Activated naive CD4-positive, alpha-beta T cell (primary cell): Measurements from ENCODE around the gene TOP2B.

Experiments
- DNase-seq, 4 experiments: peaks; one replicate each; lab custom pipeline; 2025; lab: John Stamatoyannopoulos, UW

The TOP2B gene

DNA sequence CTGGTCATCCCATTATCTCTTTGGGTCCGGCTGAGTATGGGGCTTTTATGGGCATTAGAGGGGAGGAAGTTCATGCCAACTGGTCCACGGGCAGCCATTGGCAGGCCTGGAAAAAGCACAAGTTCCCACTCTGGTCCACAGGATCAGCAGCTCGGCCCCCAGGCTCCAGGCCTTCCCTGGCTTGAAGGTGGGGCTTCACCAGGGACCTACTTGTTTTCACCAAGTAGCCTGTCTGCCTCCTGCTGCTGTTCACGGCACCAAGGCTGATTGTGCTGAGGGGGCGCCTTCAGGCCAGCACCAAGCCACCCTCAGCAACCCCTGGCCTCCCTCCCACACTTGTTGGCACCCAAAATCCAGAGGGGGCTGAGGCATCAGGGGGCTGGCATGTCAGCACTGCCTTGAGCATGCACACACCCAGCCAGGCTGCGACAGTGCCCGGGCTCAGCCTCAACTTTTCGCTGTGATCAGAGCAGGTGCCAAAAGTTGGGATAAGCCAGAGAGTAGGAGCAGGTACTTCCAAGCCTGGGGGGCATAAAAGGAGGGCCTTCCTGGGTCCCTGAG, 9.1 kb upstream of the TOP2B start:
- DNase-seq: no peak

DNA sequence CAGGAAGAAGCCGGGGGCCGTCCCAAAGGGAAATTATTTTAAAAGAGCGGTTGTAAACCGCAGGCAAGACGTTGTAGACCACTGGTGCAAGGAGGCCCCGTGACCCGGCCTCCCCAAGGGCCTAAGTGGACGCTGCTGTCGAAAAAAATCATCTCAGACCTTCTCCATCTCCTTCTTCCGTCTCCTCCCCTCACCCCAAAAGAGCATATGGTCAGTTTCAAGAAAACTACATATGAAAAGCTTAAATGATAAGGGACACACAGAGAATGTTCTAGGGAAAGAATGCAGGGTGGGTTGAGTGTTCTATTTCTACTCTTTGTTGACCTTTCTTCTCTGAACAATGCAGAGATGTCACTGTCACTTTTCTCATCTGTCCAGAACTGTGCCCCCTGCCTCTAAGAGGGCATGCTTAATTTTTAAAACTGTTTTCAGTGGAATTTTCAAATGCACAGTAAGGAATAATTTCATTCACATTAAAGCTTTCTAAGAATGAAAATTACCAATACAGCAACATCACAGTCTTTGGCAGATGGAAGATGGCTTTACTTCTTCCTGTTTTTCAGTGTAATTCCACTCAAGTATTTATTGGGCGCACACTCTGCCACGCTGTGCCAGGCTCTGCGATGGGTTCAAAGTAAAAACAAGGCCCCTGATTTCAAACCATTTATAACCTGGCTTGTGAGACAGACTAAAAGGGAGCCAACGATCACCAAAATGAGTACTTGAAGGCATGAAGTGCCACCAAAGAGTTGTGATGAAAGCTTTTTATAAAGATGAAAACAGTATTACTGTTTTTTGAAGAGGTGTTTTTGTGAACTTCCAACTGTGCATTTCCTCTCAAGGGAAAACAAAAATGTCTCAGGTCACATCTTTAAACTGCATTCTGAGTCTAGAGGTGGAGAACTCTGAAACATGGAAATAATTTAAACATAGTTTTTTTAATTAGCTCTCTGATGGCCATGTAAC, 891 bp upstream of the TOP2B start:
- DNase-seq: no peak

DNA sequence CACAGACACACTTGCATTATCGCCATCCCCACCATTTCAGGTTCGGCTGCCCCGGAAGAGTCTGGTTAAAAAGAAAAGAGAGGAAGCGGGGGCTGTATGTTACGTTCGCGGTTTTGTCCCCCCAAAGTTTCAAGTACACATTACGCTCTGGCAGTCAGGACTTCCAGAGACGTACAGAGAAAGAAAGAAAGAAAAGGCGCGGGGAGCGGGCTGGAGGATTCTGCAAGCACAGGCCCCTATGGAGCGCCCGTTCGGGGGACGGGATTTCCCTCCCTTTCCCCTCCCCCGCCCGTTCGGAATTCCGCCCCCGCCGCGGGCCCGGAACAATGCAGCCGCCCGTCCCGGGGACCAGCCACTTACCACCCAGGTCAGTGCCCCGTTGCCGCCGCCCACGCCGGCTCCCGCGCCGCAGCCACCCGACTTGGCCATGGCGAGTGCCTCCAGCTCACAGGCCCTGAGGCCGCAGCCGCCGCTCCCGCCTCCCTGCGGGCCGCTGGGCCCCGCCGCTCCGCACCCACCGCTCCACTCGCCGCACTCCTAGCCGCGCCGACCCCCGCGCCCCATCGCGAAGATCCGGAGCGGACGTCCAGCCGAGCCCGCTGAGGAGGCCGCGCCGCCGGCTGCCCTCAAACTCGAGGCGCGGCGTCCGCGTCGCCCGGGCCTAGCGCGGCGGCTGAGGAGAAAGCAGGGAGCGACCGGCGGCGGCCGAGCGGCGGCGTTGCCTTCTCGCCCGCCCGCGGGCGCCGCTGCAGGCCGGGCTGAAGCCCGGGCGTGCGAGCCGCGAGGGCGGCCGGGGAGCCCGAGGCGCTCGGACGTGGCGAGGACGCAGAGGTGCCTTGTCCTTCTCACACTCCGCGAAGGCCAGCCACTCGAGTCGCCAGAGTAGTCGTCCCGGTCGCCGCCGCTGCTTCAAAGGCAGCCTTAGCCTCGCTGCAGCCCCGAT, 567 bp downstream of the TOP2B start:
- peak; percentile 34 to 53 (median 47) for DNase-seq

DNA sequence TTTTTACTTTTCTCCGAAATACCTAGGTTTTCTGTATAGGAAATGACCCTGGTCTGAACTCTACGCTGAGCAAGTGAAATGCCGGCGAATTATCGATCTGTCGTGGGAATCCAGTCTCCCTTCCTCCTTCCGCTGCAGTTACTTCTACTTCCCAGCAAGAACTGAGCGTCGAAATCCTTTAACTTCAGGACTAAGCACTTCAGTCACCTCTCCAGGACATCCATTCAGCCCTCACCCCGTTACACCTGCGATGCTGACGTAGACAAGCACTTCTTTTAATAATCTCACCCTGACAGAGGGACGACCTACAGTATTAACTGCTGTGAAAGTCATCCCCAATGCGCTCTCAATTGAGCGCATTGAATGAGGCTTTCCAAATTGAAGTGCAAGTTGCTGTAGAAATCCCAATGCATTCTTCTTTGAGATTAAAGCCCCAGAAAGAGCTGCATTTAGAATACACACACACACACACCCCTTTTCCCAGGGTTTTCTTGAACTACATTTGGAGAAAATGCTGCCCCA, 1.3 kb downstream of the TOP2B start:
- DNase-seq: no peak

DNA sequence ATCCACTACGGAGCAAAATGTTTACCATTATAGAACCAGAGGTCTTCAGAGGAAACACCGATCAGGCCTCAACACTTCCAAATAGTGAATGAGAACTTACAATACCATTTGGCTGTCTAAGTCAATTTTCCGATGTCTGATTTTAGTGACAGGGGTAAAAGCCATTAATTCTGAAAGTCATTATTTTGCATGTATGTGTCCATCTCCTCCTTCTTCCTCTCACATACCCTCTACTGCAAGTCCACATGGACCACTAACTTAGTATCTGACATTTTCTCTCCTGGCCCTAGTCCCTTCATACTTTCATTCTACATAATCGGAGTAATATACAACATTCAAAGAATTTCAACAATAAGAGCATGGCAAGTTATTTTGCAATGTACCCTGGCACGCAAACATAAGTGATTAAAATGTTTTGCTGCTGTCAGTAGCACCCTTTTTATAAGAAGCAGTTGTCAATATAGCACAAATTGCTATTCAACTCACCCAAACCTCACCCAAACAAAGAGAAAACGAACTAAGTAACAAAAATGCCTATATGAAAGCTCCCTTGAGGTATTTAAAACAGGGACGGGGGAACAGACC, 1.9 kb downstream of the TOP2B start:
- DNase-seq: no peak

DNA sequence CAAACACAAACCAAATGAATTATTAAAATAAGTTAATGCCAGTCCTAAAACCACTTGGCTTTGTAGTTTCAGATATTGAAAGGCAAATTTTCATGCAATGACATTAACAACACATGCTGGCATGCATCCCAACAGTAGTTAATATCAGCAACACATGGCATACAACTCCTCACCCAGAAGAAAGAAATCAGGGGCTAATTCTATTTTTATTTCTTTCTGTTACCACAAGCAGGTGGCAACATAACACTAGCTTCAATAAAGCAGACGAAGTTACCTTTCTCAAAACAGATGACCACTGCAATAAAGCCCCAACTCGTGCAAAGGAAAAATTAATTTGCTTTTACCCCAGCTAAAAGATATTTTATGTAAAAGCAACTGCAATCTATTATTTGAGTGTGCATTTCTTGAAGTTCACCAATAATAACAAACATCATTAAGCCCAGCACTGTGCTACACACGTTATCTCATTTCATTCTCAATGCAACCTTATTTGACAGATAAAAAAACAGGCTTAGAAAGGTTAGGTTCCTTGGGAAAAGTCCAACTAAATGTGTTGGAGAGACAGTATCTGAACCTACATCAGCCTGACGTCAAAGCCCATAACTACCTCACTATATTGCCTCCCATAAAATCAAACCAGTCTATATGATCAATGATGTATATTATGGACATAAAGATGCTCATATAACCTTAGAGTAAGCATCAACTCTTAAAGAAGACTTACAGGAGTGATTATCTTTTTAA, 2.8 kb downstream of the TOP2B start:
- no peak for DNase-seq

DNA sequence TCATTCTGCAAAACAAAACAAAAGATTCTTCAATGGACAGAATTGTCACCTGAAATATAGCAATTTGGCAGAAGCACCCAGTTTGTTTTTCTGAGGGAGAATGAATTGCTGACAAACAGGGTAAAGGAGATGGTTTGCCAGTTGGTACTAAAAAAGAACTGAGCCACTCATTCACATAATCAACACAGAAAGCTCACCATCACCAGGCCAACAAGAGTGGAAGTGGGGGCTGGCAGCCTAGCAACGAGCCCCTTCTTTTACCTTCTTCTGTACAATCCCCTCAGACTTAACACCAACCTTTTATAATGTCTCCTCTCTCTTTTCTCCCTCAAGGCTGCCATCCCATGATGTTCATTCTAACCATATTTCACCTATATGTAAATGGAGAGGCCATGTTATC, 5.9 kb downstream of the TOP2B start:
- DNase-seq: no peak

DNA sequence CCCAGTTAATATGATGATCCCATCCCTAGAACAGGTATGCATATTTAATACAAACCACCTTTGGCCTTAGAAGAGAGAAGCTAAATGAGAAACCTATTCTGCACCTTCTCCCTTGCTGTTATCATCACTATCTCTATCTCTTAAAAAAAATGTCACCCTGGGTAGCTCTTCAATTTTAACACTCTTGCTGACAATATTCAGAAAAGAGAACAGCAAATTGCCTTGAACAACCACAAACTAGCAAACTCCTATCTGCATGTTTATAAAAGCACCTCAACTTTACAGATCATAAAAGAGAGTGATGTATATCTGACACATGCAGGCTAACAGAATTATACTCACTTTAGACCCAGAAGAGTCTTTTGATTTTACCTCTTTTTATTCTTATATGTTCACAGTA, 7.4 kb downstream of the TOP2B start:
- no peak for DNase-seq

DNA sequence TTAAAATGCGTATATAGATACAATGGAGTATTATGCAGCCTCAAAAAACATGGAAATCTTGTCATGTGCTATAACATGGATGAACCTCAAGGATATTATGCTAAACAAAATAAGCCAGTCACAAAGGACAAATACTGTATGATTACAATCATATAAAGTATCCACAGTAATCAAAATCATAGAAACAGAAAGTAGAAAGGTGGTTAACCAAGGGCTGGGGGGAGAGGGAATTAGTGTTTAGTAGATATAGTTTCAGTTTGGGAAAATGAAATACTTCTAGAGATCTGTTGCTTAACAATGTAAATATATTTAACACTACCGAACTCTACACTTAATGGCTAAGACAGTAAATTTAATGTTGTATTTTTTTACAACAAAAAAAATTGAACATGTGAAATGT, 9.0 kb downstream of the TOP2B start:
- no peak for DNase-seq

DNA sequence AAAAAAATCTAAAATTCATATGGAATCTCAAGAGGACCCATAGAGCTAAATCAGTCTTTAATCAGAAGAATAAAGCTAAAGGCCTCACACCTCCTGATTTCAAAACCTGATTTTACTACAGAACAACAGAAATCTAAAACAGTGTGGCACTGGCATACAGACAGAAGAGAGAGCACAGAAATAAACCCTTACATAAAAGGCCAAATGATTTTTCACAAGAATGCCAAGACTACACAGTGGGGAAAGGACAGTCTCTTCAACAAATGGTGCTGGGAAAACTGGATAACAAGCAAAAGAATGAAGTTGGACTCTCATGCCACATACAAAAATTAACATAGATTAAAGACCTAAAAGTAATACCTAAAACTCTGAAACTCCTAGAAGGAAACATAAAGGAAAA, 10.1 kb downstream of the TOP2B start:
- DNase-seq: no peak

DNA sequence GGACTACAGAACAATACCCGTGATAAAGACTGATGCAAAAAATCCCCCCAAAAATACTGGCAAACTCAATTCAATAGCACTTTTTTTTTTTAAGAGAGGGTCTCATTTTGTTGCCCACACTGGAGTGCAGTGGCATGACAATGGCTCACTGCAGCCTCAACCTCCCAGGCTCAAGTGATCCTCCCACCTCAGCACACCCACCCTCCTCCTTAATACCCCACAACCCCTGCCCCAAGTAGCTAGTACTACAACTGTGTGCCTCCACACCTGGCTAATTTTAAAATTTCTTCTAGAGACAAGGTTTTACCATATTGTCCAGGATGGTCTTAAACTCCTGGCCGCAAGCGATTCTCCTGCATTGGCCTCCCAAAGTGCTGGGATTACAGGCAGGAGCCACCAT, 11.4 kb downstream of the TOP2B start:
- DNase-seq: no peak

DNA sequence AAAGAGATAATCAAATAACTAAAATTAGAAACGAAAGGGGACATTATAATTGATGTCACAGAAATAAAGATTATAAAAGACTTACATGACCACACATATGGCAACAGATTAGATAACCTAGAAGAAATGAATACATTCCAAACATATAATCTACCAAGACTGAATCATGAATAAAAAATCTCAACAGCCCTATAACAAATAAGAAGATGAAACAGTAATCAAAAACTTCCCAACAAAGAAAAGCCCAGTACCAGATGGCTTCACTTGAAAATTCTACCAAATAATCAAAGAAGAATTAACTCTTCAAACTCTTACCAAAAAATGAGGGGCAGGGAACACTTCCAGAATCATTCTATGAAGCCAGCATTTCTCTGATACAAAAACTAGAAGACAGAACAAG, 11.8 kb downstream of the TOP2B start:
- no peak for DNase-seq

DNA sequence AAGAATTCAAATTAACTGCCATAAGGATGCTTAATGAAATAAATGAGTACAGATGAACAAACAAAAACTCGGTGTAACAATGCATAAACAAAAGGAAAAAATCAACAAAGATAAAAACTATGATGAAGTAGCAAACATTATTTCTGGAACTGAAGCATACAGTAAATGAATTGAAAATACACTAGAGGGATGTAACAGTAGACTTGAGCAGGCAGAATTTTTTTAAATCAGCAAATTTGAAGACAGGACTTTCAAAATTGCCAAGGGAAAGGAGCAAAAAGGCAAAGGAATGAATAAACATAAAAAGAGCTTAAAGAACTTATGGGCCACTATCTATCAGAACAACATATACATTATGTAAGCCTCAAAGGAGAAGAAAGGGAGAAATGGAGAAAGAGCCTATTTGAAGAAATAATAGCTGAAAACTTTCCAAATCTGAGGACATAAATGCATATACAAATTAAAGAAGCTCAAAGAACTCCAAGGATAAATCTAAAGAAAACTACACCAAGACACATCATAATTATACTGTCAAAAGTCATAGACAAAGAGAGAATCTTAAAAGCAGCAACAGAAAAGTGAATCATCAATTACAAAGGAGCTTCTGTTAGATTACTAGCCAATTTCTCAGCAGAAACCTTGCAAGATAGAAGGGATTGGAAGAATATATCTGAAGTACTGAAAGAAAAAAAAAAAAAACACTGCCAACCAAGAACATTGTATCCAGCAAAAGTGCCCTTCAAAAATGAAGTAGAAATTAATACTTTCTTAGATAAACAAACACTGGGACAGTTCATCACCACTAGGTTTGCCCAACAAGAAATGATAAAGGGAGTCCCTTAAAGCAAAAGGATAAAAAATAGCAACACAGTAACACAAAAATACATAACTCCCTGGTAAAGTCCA, 15.5 kb downstream of the TOP2B start:
- no peak for DNase-seq

DNA sequence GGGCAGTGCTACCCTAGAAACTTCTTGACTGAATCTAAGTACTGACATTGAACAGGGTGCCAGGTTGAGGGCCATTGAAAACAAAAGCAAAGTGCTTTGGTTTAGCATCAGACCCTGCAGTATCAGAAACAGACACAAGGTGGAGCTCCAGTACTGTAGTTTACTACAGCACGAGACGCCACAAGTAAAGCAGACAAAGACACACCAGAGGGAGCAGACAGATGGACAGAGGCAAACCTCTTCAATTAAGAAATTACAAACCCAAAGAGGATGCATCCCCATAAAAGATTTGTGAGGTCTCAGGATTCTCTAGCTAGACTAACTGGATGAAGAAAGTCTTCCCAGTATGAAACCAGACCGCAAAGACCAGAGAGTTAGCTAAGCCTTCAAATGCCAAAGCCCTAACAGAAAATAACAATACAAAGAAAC, 16.6 kb downstream of the TOP2B start:
- DNase-seq: peak; percentile 36 to 60 (median 56)

DNA sequence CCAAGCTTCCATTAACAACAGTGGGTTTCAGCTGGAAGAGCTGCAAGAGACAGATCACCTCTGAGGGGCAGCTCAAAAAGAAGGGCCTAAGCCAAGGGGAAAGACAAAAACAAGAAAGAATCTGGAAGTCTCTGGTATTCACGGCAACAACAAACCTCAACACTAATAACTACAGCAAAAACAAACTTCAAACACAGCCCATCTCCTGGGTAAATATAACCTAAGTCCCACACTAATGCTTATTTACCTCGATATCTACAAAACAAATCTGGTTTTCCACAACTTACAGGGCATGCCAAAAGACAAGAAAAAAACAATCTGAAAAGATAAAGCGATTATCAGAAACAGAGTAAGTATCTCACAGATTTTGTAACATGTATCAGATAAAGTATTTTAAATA, 29.7 kb downstream of the TOP2B start:
- no peak for DNase-seq

DNA sequence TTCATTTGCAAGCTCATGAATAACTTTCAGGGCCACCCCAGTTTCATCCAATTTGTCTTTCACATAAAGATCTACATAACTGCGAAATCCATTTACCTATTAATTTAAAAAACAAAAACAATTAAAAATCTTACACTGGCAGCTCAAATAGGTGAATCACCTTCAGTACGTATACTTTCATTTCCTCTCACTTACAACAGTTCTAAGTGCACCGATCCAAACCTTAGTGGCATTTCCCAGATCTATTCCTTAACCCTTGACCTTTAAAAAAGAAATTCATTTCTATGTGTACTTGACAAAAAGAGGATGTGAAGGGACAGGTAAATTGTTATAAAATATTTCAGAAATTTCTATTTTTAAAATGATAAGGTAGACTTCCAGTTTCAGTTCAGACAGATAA, 30.8 kb downstream of the TOP2B start:
- DNase-seq: no peak

DNA sequence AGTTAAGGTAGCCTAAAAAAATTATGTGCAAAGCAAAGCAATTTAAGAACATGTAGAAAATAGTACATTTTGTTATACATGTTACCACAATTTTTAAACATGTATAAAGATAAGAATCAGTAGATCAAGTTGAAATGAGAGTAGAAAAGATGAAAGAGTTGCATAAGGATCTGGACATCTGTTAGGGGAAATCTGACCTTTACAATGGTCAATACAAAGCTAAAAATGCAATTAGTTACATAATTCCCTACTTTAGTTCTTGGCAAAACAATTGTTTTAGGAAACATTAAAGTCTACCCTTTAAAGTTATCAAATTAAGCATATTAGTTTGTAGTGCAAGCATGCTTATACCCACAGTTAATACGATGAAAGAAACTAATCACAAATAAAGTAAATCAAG, 32.7 kb downstream of the TOP2B start:
- no peak for DNase-seq

DNA sequence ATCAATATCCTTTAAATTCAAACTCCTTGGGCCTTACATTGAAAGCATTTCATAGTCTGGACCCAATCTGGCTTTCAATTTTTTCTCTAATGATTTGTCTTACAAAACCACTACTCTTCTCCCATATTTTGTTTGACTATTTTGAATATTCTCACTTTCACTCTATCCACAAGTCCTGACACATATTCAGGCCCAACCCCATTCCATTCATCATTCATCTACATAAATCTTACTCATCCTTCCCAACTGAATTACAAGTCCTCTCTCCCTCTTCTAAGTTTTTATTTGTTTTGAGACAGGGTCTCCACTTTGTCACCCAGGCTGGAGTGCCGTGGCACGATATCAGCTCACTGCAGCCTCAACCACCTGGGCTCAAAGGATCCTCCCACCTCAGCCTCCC, 43.6 kb downstream of the TOP2B start:
- DNase-seq: no peak

DNA sequence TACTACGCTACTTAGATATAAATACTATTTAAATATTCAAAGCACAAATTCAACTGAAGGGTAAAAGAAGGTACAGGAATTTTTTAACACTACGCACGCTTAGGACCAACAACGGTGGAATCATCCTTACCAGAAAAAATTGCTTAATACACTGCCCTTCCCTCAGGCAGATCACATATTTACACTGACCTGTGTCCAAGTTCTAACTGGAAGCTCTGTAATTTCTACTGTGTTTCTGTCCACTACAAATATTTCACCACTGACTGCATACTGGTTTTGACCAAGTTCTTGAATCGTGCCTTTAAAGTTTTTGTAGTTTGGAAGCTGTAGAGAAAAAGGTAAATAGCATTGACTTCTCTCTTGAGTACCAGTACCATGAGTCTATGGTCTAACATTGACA, 44.2 kb downstream of the TOP2B start:
- no peak for DNase-seq

DNA sequence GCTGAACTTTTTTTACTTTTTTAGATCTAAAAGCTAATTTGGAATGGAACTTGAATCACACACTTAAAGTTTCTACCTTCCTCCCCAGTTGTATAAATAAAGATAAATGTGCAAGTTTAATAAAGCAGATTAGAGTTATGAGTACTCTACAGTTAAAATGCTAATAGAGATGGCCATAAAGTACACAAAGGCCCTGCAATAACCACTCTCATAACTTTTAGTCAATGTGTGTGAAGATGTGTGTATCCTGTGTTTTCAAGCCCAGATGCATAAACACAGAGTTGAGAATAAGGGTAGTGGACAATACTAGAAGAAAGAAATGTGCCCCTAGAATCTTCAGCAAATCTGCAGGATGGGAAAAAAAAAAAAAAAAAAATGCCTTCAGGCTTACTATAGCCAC, 45.3 kb downstream of the TOP2B start:
- DNase-seq: no peak
